KMS-11 (cell line): ENCODE results near the gene CD58.

Source experiments
- H2AFZ ChIP-seq: fragments of 200-600 bp; sonication (generic); 2 replicates; pipeline ENCODE4 v1.6.1; 2016; ENCODE audit warnings: antibody characterized with exemption, mixed run types, low read depth
- H3K27ac ChIP-seq: fragments of 200-600 bp; sonication (generic); 2 replicates; pipeline ENCODE4 v1.6.1; 2016; ENCODE audit warnings: mild to moderate bottlenecking, mixed run types
- H3K27me3 ChIP-seq: fragments of 200-600 bp; sonication (generic); 2 replicates; pipeline ENCODE4 v1.6.1; 2017; ENCODE audit warnings: mild to moderate bottlenecking, low read depth, mixed run types, moderate library complexity; ENCODE audit not compliant: insufficient read depth
- H3K36me3 ChIP-seq: fragments of 200-600 bp; sonication (generic); 2 replicates; pipeline ENCODE4 v1.6.1; 2017; ENCODE audit warnings: mild to moderate bottlenecking, mixed run types; ENCODE audit not compliant: insufficient read depth
- H3K4me1 ChIP-seq: fragments of 200-600 bp; sonication (generic); 2 replicates; pipeline ENCODE4 v1.6.1; 2016; ENCODE audit warnings: mild to moderate bottlenecking, low read depth, mixed run types; ENCODE audit not compliant: poor library complexity, severe bottlenecking
- H3K4me2 ChIP-seq: fragments of 200-600 bp; sonication (generic); 2 replicates; pipeline ENCODE4 v1.7.0; 2016; ENCODE audit warnings: mild to moderate bottlenecking, mixed run types
- H3K4me3 ChIP-seq: fragments of 200-600 bp; sonication (generic); IDR thresholded peaks from 2 replicates; pipeline ENCODE4 v1.6.1; 2017; ENCODE audit warnings: low read depth, low read length, mixed read lengths; ENCODE audit not compliant: insufficient read depth
- H3K79me2 ChIP-seq: fragments of 200-600 bp; sonication (generic); 2 replicates; pipeline ENCODE4 v1.6.1; 2016; ENCODE audit warnings: low read depth, mixed run types; ENCODE audit not compliant: insufficient read depth
- H3K9ac ChIP-seq: fragments of 200-600 bp; sonication (generic); 2 replicates; pipeline ENCODE4 v1.6.1; 2016; ENCODE audit warnings: mild to moderate bottlenecking, mixed run types
- H4K20me1 ChIP-seq: fragments of 200-600 bp; sonication (generic); 2 replicates; pipeline ENCODE4 v1.6.1; 2016; ENCODE audit warnings: mild to moderate bottlenecking, mixed run types; ENCODE audit not compliant: insufficient read depth
- CTCF ChIP-seq: fragments of 200-600 bp; sonication (generic); conservative IDR thresholded peaks from 2 replicates; pipeline ENCODE4 v1.6.1; 2017; ENCODE audit warnings: low read depth, mild to moderate bottlenecking, antibody characterized with exemption, low read length, moderate library complexity, mixed read lengths

The CD58 gene

GRCh38 chr1:116571215-116571919 is 541 bp upstream of the CD58 start:
- TF ChIP-seq CTCF: no peak
- H3K9ac ChIP-seq: peak overlapping the region; percentile 90; the same call in 1 of the 2 replicates
- H3K27ac ChIP-seq: peak overlapping the region; percentile 85; the same call in 1 of the 2 replicates
- no peaks in the 10 kb centered on the region for H4K20me1 ChIP-seq
- no peaks in the 10 kb centered on the region for H3K27me3 ChIP-seq
- peak overlapping the region; percentile 66 for H3K4me2 ChIP-seq
- H3K36me3 ChIP-seq: no peaks in the 10 kb centered on the region
- peak overlapping the region; percentile 93 for H2AFZ ChIP-seq
- H3K4me3 ChIP-seq: peak overlapping the region; percentile 12
- peaks cover 11% of the 10 kb centered on the region; the same call in 1 of the 2 replicates for H3K79me2 ChIP-seq
- peaks cover 52% of the 10 kb centered on the region for H3K4me1 ChIP-seq

DNA sequence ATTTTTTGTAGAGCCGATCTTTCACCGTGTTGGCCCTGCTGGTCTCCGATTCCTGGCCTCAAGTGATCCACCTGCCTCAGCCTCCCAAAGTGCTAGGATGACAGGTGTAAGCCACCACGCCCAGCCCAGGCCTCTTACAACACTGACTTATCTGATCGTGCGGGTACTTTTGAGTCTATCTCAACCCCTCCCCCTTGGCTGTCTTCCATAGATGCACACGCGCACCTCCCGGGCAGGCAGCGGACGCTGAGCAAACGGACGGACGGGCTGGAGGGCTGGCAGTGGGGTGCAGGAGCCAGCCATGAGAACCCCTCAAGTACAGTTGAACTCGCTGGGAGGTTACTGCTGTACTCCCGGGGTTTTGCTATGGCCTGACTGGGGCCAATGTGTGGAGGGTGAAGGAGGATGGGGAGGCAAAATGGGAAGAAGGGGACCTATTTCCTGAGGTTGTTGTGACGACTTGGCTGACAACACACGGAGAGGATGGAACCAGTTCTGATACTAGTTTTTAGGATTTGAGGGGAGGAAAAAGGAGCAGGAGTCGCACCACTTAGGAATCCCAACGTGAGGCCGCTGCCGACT is 959 bp downstream of the CD58 start:
- Histone ChIP-seq H3K36me3 (no peaks in the 10 kb centered on the region), H3K4me3 (no peak overlapping the region), H3K79me2 (peaks cover 26% of the 10 kb centered on the region; the same call in 1 of the 2 replicates), H2AFZ (0 out of 2 replicates have a peak overlapping the region, but pooled peaks have one; percentile 22), H3K4me2 (peak overlapping the region; percentile 51), H3K9ac (peak overlapping the region; percentile 90; the same call in 1 of the 2 replicates), H3K4me1 (peaks cover 55% of the 10 kb centered on the region), H3K27ac (peak overlapping the region; percentile 85; the same call in 1 of the 2 replicates), H3K27me3 (no peaks in the 10 kb centered on the region), H4K20me1 (no peaks in the 10 kb centered on the region)
- no peak for TF ChIP-seq CTCF

GRCh38 chr1:116569381-116569670 is 1.5 kb downstream of the CD58 start:
- H3K4me3 ChIP-seq: no peak overlapping the region
- peaks cover 50% of the 10 kb centered on the region for H3K4me1 ChIP-seq
- H3K4me2 ChIP-seq: peak overlapping the region; percentile 56; the same call in 1 of the 2 replicates
- no peak overlapping the region for H3K9ac ChIP-seq
- no peak overlapping the region; the same call in 1 of the 2 replicates for H3K27ac ChIP-seq
- H3K79me2 ChIP-seq: peaks cover 29% of the 10 kb centered on the region; the same call in 1 of the 2 replicates
- H3K27me3 ChIP-seq: no peaks in the 10 kb centered on the region
- H2AFZ ChIP-seq: no peak overlapping the region
- TF ChIP-seq CTCF: no peak
- no peaks in the 10 kb centered on the region for H4K20me1 ChIP-seq
- H3K36me3 ChIP-seq: no peaks in the 10 kb centered on the region

- no peak for TF ChIP-seq CTCF
- Histone ChIP-seq H3K4me2 (peak overlapping the region; percentile 56; the same call in 1 of the 2 replicates), H3K4me1 (peaks cover 47% of the 10 kb centered on the region), H3K27me3 (no peaks in the 10 kb centered on the region), H3K27ac (peak overlapping the region; percentile 35; the same call in 1 of the 2 replicates), H4K20me1 (no peaks in the 10 kb centered on the region), H3K4me3 (no peak overlapping the region), H3K36me3 (no peaks in the 10 kb centered on the region), H2AFZ (no peak overlapping the region), H3K79me2 (peaks cover 29% of the 10 kb centered on the region; the same call in 1 of the 2 replicates), H3K9ac (no peak overlapping the region)
Observed at GRCh38 chr1:116568662-116569380, 2.0 kb downstream of the CD58 start.
